ENCODE results near the gene PTK6. TPM values are rescaled to one million over a fixed set of nuclear protein-coding genes. Genes with fewer than 3 reads are reported as not detected.

PTK6 gene
- total and polyA plus RNA-seq, 3 donors from 2014 or later, result 0.26 to 0.37 TPM; not detected in 1

GRCh38 chr20:63552481-63553249 is 15.5 kb upstream of the PTK6 start:
- no peak for DNase-seq
- Histone ChIP-seq H3K27me3 (no peaks in the 10 kb centered on the region), H3K27ac (no peak overlapping the region), H3K4me1 (peaks cover 6% of the 10 kb centered on the region), H3K36me3 (ENCODE audit: low read depth, missing control alignments) (no peaks in the 10 kb centered on the region), H3K4me3 (no peak overlapping the region), H3K9me3 (no peaks in the 10 kb centered on the region)
- TF ChIP-seq POLR2A (IDR thresholded peaks at IDR 0.05), result no peak
- TF ChIP-seq CTCF (IDR thresholded peaks at IDR 0.05), result no peak
- intact Hi-C loops (cut with DNase I; ENCODE audit: low total_unique reads), result no loop called here
- 55 to 64% methylated on average over 15 of the region's 15 CpGs for WGBS, 2 donors

- DNase-seq, result no peak
- H3K27me3 ChIP-seq, result no peaks in the 10 kb centered on the region
- intact Hi-C loops (cut with DNase I; ENCODE audit: low total_unique reads), result no loop called here
Observed at GRCh38 chr20:63551068-63551467, 13.9 kb upstream of the PTK6 start.

GRCh38 chr20:63549679-63550282 is 12.6 kb upstream of the PTK6 start:
- TF ChIP-seq POLR2A (IDR thresholded peaks at IDR 0.05) (no peak), CTCF (IDR thresholded peaks at IDR 0.05) (no peak)
- intact Hi-C loops (cut with DNase I; ENCODE audit: low total_unique reads), result no loop called here
- Histone ChIP-seq H3K36me3 (ENCODE audit: low read depth, missing control alignments) (no peaks in the 10 kb centered on the region), H3K9me3 (no peaks in the 10 kb centered on the region), H3K27me3 (no peaks in the 10 kb centered on the region), H3K27ac (no peak overlapping the region), H3K4me3 (no peak overlapping the region), H3K4me1 (peaks cover 6% of the 10 kb centered on the region)
- no peak for DNase-seq
- WGBS, 2 donors, result 87 to 88% methylated on average over 13 to 18 of the region's 18 CpGs

More at GRCh38 chr20:63551068-63551467, 13.9 kb upstream of the PTK6 start:
- no peaks in the 10 kb centered on the region for H3K9me3 ChIP-seq
- H3K36me3 ChIP-seq (ENCODE audit: low read depth, missing control alignments), result no peaks in the 10 kb centered on the region
- no peak overlapping the region for H3K27ac ChIP-seq
- TF ChIP-seq POLR2A (IDR thresholded peaks at IDR 0.05) (no peak), CTCF (IDR thresholded peaks at IDR 0.05) (no peak)
- WGBS, 2 donors, result 41 to 47% methylated on average over 9 of the region's 9 CpGs
- no peak overlapping the region for H3K4me3 ChIP-seq
- peaks cover 6% of the 10 kb centered on the region for H3K4me1 ChIP-seq

GRCh38 chr20:63549019-63549418 is 11.8 kb upstream of the PTK6 start:
- intact Hi-C loops (cut with DNase I; ENCODE audit: low total_unique reads), result no loop called here
- H3K36me3 ChIP-seq (ENCODE audit: low read depth, missing control alignments), result no peaks in the 10 kb centered on the region
- no peak overlapping the region for H3K27ac ChIP-seq
- DNase-seq, result no peak
- no peaks in the 10 kb centered on the region for H3K9me3 ChIP-seq
- TF ChIP-seq POLR2A (IDR thresholded peaks at IDR 0.05), result no peak
- TF ChIP-seq CTCF (IDR thresholded peaks at IDR 0.05), result no peak
- H3K27me3 ChIP-seq, result no peaks in the 10 kb centered on the region
- H3K4me1 ChIP-seq, result peaks cover 5% of the 10 kb centered on the region
- H3K4me3 ChIP-seq, result no peak overlapping the region
- 33 to 51% methylated on average over 6 to 20 of the region's 25 CpGs for whole genome bisulfite sequencing, 2 donors

Measured in testis (tissue), 3 donors.